IMR-90 (cell line): ENCODE data around the gene PPP6R3. TPM values are rescaled to one million over a fixed set of nuclear protein-coding genes. Genes with fewer than 3 reads are reported as not detected.

Source experiments
- ATAC-seq: fragments of 200-7000 bp; cut with Tn5 transposase; 2 replicates; pipeline ENCODE4 v1.9.1; 2020; ENCODE audit warnings: low read depth, mild to moderate bottlenecking, moderate library complexity
- BruUV-seq: library from RNA; stranded (reverse); fragments of 400-500 nt; replicated peaks from 2 replicates; lab custom pipeline; 2021; lab: Mats Ljungman, UMichigan
- CTCF ChIA-PET: fragments of 300-600 bp; formaldehyde crosslinking; extraction: SDS; loops from one replicate; lab custom pipeline; 2021; ENCODE audit warnings: antibody characterized with exemption; lab: Yijun Ruan, JAX
- POLR2A ChIA-PET: fragments of 300-600 bp; sonication (Branson Sonifier 250); formaldehyde crosslinking; loops from one replicate; lab custom pipeline; 2022; ENCODE audit warnings: antibody characterized with exemption; ENCODE audit not compliant: unreplicated experiment; lab: Charles Lee
- DNase-seq: peaks from one replicate; pipeline ENCODE4 v3.0.0; 2013
- H2AFZ ChIP-seq: replicated peaks from 2 replicates; pipeline ENCODE3; 2013; ENCODE audit warnings: low read length, mild to moderate bottlenecking; ENCODE audit not compliant: poor library complexity
- H2AK5ac ChIP-seq: 2 replicates; pipeline ENCODE4 v1.6.1; 2013; ENCODE audit warnings: low read depth, low read length, inconsistent platforms
- H2AK9ac ChIP-seq: replicated peaks from 2 replicates; pipeline ENCODE3; 2013; ENCODE audit warnings: mild to moderate bottlenecking, low read depth, low read length, moderate library complexity; ENCODE audit not compliant: poor library complexity
- H2BK120ac ChIP-seq: 2 replicates; pipeline ENCODE4 v1.6.1; 2013; ENCODE audit warnings: low read depth, low read length, inconsistent platforms
- H2BK15ac ChIP-seq: 3 replicates; pipeline ENCODE4 v1.6.1; 2013; ENCODE audit warnings: low read depth, low read length, inconsistent platforms
- H2BK20ac ChIP-seq: 2 replicates; pipeline ENCODE4 v1.6.1; 2013; ENCODE audit warnings: low read depth, mild to moderate bottlenecking, inconsistent platforms, low read length, moderate library complexity
- H2BK5ac ChIP-seq: 2 replicates; pipeline ENCODE4 v1.6.1; 2013; ENCODE audit warnings: mild to moderate bottlenecking, low read depth, low read length, inconsistent platforms; ENCODE audit not compliant: poor library complexity, severe bottlenecking
- H3K14ac ChIP-seq: replicated peaks from 2 replicates; pipeline ENCODE4 v1.6.1; 2013; ENCODE audit warnings: low read depth, low read length, inconsistent platforms
- H3K18ac ChIP-seq: 2 replicates; pipeline ENCODE4 v1.6.1; 2013; ENCODE audit warnings: low read depth, low read length, control low read depth
- H3K23ac ChIP-seq: 2 replicates; pipeline ENCODE4 v1.6.1; 2013; ENCODE audit warnings: low read depth, low read length, inconsistent platforms
- H3K27ac ChIP-seq: 2 replicates; pipeline ENCODE4 v1.5.1; 2013; ENCODE audit warnings: mild to moderate bottlenecking, control low read depth, low read length; ENCODE audit not compliant: insufficient read depth
- H3K27me3 ChIP-seq: 2 replicates; pipeline ENCODE4 v1.6.1; 2013; ENCODE audit warnings: low read length; ENCODE audit not compliant: control insufficient read depth, insufficient read depth
- H3K36me3 ChIP-seq: 2 replicates; pipeline ENCODE4 v1.6.1; 2013; ENCODE audit warnings: low read length, mixed read lengths; ENCODE audit not compliant: control insufficient read depth, insufficient read depth
- H3K4ac ChIP-seq: 2 replicates; pipeline ENCODE4 v1.6.1; 2013; ENCODE audit warnings: low read depth, low read length, inconsistent platforms
- H3K4me1 ChIP-seq: 2 replicates; pipeline ENCODE4 v1.6.1; 2013; ENCODE audit warnings: low read length, mixed read lengths; ENCODE audit not compliant: control insufficient read depth, insufficient read depth
- H3K4me2 ChIP-seq: 2 replicates; pipeline ENCODE4 v1.6.1; 2013; ENCODE audit warnings: low read depth, mild to moderate bottlenecking, control low read depth, low read length, moderate library complexity
- H3K4me3 ChIP-seq: 2 replicates; pipeline ENCODE4 v1.5.1; 2013; ENCODE audit warnings: low read depth, mild to moderate bottlenecking, control low read depth, low read length, moderate library complexity; ENCODE audit not compliant: insufficient read depth
- H3K56ac ChIP-seq: 2 replicates; pipeline ENCODE4 v1.6.1; 2013; ENCODE audit warnings: low read length, inconsistent platforms; ENCODE audit not compliant: insufficient read depth; ENCODE audit errors: extremely low read depth
- H3K79me1 ChIP-seq, 2 experiments: 2 replicates each; pipeline ENCODE4 v1.6.1; 2013; ENCODE audit warnings: low read length in 2 of 2, inconsistent platforms in 1 of 2, low read depth in 1 of 2
- H3K9ac ChIP-seq: 2 replicates; pipeline ENCODE4 v1.6.1; 2013; ENCODE audit warnings: low read depth, low read length, control low read depth
- H3K9me1 ChIP-seq: 2 replicates; pipeline ENCODE4 v1.6.1; 2013; ENCODE audit warnings: low read length, inconsistent platforms; ENCODE audit not compliant: insufficient read depth
- H3K9me3 ChIP-seq: 2 replicates; pipeline ENCODE4 v1.6.1; 2013; ENCODE audit warnings: low read length; ENCODE audit not compliant: control insufficient read depth, insufficient read depth
- H4K20me1 ChIP-seq: 2 replicates; pipeline ENCODE4 v1.6.1; 2013; ENCODE audit warnings: low read length, inconsistent platforms; ENCODE audit not compliant: insufficient read depth
- H4K5ac ChIP-seq: 2 replicates; pipeline ENCODE4 v1.6.1; 2013; ENCODE audit warnings: mild to moderate bottlenecking, low read depth, low read length, control low read depth
- H4K8ac ChIP-seq, 2 experiments: 2 replicates each; pipeline ENCODE4 v1.6.1; 2013; ENCODE audit warnings: low read depth in 2 of 2, low read length in 2 of 2, control low read depth in 1 of 2, inconsistent platforms in 1 of 2
- H4K91ac ChIP-seq: 2 replicates; pipeline ENCODE4 v1.6.1; 2013; ENCODE audit warnings: low read depth, low read length, inconsistent platforms; ENCODE audit not compliant: insufficient read depth
- POLR2A ChIP-seq: IDR thresholded peaks from 2 replicates; pipeline ENCODE4 v1.6.1; 2012; ENCODE audit warnings: mild to moderate bottlenecking, low read depth, low read length
- WGBS, 2 experiments: methylation state at CpG; one replicate each; pipeline versions ENCODE4 v1.1.5 to v1.1.7; 2013; ENCODE audit warnings: missing lambda C conversion rate in 2 of 2; ENCODE audit not compliant: insufficient read length in 1 of 2; ENCODE audit errors: extremely low coverage in 2 of 2; 5-methylcytosine and 5-hydroxymethylcytosine counted together
- dilution Hi-C: fragments of 300-500 bp; cut with HindIII; formaldehyde crosslinking; loops from one replicate; pipeline ENCODE4 v1.14.3; 2018; ENCODE audit warnings: low sequenced_read_pairs; ENCODE audit not compliant: unreplicated experiment
- in situ Hi-C: fragments of 300-500 bp; cut with MboI; formaldehyde crosslinking; loops from 3 replicates; pipeline ENCODE4 v1.14.3; 2019; ENCODE audit warnings: low sequenced_read_pairs, inconsistent platforms, mixed read lengths
- intact Hi-C: fragments of 100-400 bp; cut with micrococcal nuclease; formaldehyde crosslinking; loops from 2 replicates; pipeline ENCODE4 v1.10.0; 2022
- polyA plus RNA-seq, 3 experiments: library from polyadenylated mRNA; depleted of rRNA; stranded (reverse); fragments of >200 nt; gene quantifications; 2 replicates each; pipeline ENCODE4 v1.2.3, GENCODE V29; 2012; ENCODE audit warnings: low replicate concordance in 1 of 3
- total RNA-seq: library from RNA; depleted of rRNA; stranded (reverse); fragments of >200 nt; gene quantifications from 2 replicates; pipeline ENCODE4 v1.2.3, GENCODE V29; 2012

Gene PPP6R3
- total and polyA plus RNA-seq, 2 of the 4 experiments (the other 2 are of a cell fraction), result 29.0 to 123 TPM

- Histone ChIP-seq H2BK120ac (no peak overlapping the region), H2AK9ac (no peak overlapping the region), H3K79me1 (0 out of 4 replicates have a peak, but pooled peaks cover 0 to 2% of the 10 kb centered on the region in 2 experiments), H3K36me3 (peaks cover 19% of the 10 kb centered on the region; the same call in 1 of the 2 replicates), H3K27ac (no peak overlapping the region), H3K27me3 (no peaks in the 10 kb centered on the region), H3K9me3 (no peaks in the 10 kb centered on the region), H3K14ac (no peak overlapping the region), H3K9me1 (0 out of 2 replicates have a peak, but pooled peaks cover 12% of the 10 kb centered on the region), H3K4me3 (no peak overlapping the region), H4K91ac (no peak overlapping the region), H2BK20ac (no peak overlapping the region), H4K20me1 (0 out of 2 replicates have a peak, but pooled peaks cover 3% of the 10 kb centered on the region), H2AFZ (no peak overlapping the region), H3K4ac (no peak overlapping the region), H2AK5ac (no peak overlapping the region), H4K8ac (no peak overlapping the region), H3K56ac (no peak overlapping the region), H3K18ac (no peak overlapping the region), H2BK5ac (no peak overlapping the region), H3K4me2 (no peak overlapping the region), H4K5ac (no peak overlapping the region), H2BK15ac (no peak overlapping the region), H3K9ac (no peak overlapping the region), H3K4me1 (peaks cover 17% of the 10 kb centered on the region), H3K23ac (no peak overlapping the region)
- ChIA-PET CTCF (no interaction called here), POLR2A (no interaction called here)
- in situ Hi-C loops (no loop called here), intact Hi-C loops (no loop called here), dilution Hi-C loops (no loop called here)
- BruUV-seq, result no TSS peak
- DNase-seq (no peak), ATAC-seq (no peak)
- WGBS, 2 experiments, result 100% methylated on average over 3 of the region's 10 CpGs; no CpG with 5 or more reads in 1 of the 2 experiments
- no peak for TF ChIP-seq POLR2A
These were observed 18.1 kb upstream of the PPP6R3 start for GRCh38 chr11:68442433-68442832.
